HepG2 (cell line): Measurements from ENCODE around the gene IL32. TPM values are rescaled to one million over a fixed set of nuclear protein-coding genes. Genes with fewer than 3 reads are reported as not detected.

ENCODE experiments used
- EED ChIP-seq: sonication (generic); formaldehyde crosslinking; IDR thresholded peaks from 2 replicates; pipeline ENCODE4 v1.5.0; 2020; ENCODE audit warnings: mild to moderate bottlenecking, missing genetic modification reagents
- FOSL2 ChIP-seq: sonication (generic); formaldehyde crosslinking; IDR thresholded peaks from 2 replicates; pipeline ENCODE4 v1.4.0; 2020; ENCODE audit warnings: missing genetic modification reagents
- LBX2 ChIP-seq: sonication (generic); formaldehyde crosslinking; IDR thresholded peaks from 2 replicates; pipeline ENCODE4 v1.5.0; 2020; ENCODE audit warnings: missing genetic modification reagents, mild to moderate bottlenecking, borderline replicate concordance
- MBD4 ChIP-seq: IDR thresholded peaks from 2 replicates; pipeline ENCODE4 v1.6.1; 2012; ENCODE audit warnings: low read length, inconsistent platforms, borderline replicate concordance
- NR2C2 ChIP-seq: sonication (generic); formaldehyde crosslinking; IDR thresholded peaks from 2 replicates; pipeline ENCODE4 v1.4.0; 2020; ENCODE audit warnings: missing genetic modification reagents, mild to moderate bottlenecking, moderate library complexity, borderline replicate concordance
- RBFOX2 ChIP-seq: fragments of 200-400 bp; formaldehyde crosslinking; IDR thresholded peaks from 2 replicates; pipeline ENCODE4 v1.6.1; 2017; ENCODE audit warnings: low read depth, mild to moderate bottlenecking, low read length
- SKI ChIP-seq: fragments of 450-650 bp; IDR thresholded peaks from one replicate; pipeline ENCODE4 v1.6.1; 2018; ENCODE audit warnings: mild to moderate bottlenecking; ENCODE audit not compliant: partially characterized antibody
- SMAD1 ChIP-seq: sonication (generic); formaldehyde crosslinking; IDR thresholded peaks from 2 replicates; pipeline ENCODE4 v1.4.0; 2020; ENCODE audit warnings: missing genetic modification reagents, low read depth, mild to moderate bottlenecking, borderline replicate concordance
- ZEB1 ChIP-seq: IDR thresholded peaks from 2 replicates; pipeline ENCODE4 v1.6.1; 2012; ENCODE audit warnings: mild to moderate bottlenecking, low read depth, inconsistent platforms; ENCODE audit not compliant: insufficient replicate concordance
- ZNF160 ChIP-seq: sonication (generic); formaldehyde crosslinking; IDR thresholded peaks from 2 replicates; pipeline ENCODE4 v1.8.0; 2022; ENCODE audit warnings: mild to moderate bottlenecking, inconsistent platforms, missing genetic modification reagents
- ZNF280D ChIP-seq: sonication (generic); formaldehyde crosslinking; IDR thresholded peaks from 2 replicates; pipeline ENCODE4 v1.5.1; 2020; ENCODE audit warnings: mild to moderate bottlenecking, missing genetic modification reagents
- ZNF367 ChIP-seq: sonication (generic); formaldehyde crosslinking; IDR thresholded peaks from 2 replicates; pipeline ENCODE4 v1.4.0; 2020; ENCODE audit warnings: missing genetic modification reagents, borderline replicate concordance
- ZNF619 ChIP-seq: sonication (generic); formaldehyde crosslinking; IDR thresholded peaks from 2 replicates; pipeline ENCODE4 v1.4.0; 2020; ENCODE audit warnings: mild to moderate bottlenecking, missing genetic modification reagents
- polyA plus RNA-seq, 8 experiments: library from polyadenylated mRNA; depleted of rRNA in 3 of 8; stranded (reverse) in 7 of 8; unstranded in 1 of 8; fragments of >200 nt; fragmentation: Illumina TruSeq in 4 of 8; extraction: Trizol in 4 of 8; gene quantifications; 2 replicates each; pipeline versions ENCODE4 v1.2.1 to v1.2.3, GENCODE V29; 2011 to 2016; ENCODE audit warnings: low read depth in 4 of 8, missing spikeins in 1 of 8, mixed read lengths in 1 of 8; ENCODE audit not compliant: insufficient read depth in 1 of 8
- total RNA-seq, 5 experiments: library from RNA; depleted of rRNA; stranded (reverse); fragments of >200 nt; fragmentation: Illumina TruSeq; extraction: Trizol; gene quantifications; 2 replicates each; pipeline ENCODE4 v1.2.3, GENCODE V29; 2016; ENCODE audit warnings: low read depth in 1 of 5
- TF ChIP-seq, protein P1 (sequence below): sonication (generic); formaldehyde crosslinking; IDR thresholded peaks from 2 replicates; pipeline ENCODE4 v1.5.0; 2020; ENCODE audit warnings: mild to moderate bottlenecking, missing genetic modification reagents
- TF ChIP-seq, protein P2 (sequence below): sonication (generic); formaldehyde crosslinking; IDR thresholded peaks from 2 replicates; pipeline ENCODE4 v1.4.0; 2020; ENCODE audit warnings: missing genetic modification reagents, mild to moderate bottlenecking, borderline replicate concordance
- TF ChIP-seq, protein P3 (sequence below): sonication (generic); formaldehyde crosslinking; IDR thresholded peaks from 2 replicates; pipeline ENCODE4 v1.4.0; 2020; ENCODE audit warnings: missing genetic modification reagents

IL32 gene
- total and polyA plus RNA-seq, 2 of the 13 experiments (the other 11 are each of a cell fraction or from before 2014, with no cell fraction given), result 115 to 165 TPM

- 0 out of 2 replicates have a peak, but pooled peaks have one; percentile 14 for TF ChIP-seq ZNF280D (CRISPR knock-in tag)
- TF ChIP-seq ZNF367 (CRISPR knock-in tag), result peak; percentile 78; the same call in 1 of the 2 replicates
- TF ChIP-seq SMAD1 (CRISPR knock-in tag), result no peak
- TF ChIP-seq, protein P1, sequence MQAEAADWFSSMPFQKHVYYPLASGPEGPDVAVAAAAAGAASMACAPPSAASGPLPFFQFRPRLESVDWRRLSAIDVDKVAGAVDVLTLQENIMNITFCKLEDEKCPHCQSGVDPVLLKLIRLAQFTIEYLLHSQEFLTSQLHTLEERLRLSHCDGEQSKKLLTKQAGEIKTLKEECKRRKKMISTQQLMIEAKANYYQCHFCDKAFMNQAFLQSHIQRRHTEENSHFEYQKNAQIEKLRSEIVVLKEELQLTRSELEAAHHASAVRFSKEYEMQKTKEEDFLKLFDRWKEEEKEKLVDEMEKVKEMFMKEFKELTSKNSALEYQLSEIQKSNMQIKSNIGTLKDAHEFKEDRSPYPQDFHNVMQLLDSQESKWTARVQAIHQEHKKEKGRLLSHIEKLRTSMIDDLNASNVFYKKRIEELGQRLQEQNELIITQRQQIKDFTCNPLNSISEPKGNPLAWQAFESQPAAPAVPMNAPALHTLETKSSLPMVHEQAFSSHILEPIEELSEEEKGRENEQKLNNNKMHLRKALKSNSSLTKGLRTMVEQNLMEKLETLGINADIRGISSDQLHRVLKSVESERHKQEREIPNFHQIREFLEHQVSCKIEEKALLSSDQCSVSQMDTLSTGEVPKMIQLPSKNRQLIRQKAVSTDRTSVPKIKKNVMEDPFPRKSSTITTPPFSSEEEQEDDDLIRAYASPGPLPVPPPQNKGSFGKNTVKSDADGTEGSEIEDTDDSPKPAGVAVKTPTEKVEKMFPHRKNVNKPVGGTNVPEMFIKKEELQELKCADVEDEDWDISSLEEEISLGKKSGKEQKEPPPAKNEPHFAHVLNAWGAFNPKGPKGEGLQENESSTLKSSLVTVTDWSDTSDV (CRISPR knock-in tag), result 0 out of 2 replicates have a peak, but pooled peaks have one; percentile 24
- TF ChIP-seq, protein P2, sequence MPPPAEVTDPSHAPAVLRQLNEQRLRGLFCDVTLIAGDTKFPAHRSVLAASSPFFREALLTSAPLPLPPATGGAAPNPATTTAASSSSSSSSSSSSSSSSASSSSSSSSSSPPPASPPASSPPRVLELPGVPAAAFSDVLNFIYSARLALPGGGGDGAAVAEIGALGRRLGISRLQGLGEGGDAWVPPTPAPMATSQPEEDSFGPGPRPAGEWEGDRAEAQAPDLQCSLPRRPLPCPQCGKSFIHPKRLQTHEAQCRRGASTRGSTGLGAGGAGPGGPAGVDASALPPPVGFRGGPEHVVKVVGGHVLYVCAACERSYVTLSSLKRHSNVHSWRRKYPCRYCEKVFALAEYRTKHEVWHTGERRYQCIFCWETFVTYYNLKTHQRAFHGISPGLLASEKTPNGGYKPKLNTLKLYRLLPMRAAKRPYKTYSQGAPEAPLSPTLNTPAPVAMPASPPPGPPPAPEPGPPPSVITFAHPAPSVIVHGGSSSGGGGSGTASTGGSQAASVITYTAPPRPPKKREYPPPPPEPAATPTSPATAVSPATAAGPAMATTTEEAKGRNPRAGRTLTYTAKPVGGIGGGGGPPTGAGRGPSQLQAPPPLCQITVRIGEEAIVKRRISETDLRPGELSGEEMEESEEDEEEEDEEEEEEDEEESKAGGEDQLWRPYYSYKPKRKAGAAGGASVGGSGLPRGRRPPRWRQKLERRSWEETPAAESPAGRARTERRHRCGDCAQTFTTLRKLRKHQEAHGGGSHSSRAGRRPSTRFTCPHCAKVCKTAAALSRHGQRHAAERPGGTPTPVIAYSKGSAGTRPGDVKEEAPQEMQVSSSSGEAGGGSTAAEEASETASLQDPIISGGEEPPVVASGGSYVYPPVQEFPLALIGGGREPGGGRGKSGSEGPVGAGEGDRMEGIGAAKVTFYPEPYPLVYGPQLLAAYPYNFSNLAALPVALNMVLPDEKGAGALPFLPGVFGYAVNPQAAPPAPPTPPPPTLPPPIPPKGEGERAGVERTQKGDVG, result no peak
- peak; percentile 31; the same call in 1 of the 2 replicates for TF ChIP-seq LBX2 (CRISPR knock-in tag)
- peak; percentile 46 for TF ChIP-seq ZEB1
- 0 out of 2 replicates have a peak, but pooled peaks have one; percentile 36 for TF ChIP-seq NR2C2 (CRISPR knock-in tag)
- 0 out of 2 replicates have a peak, but pooled peaks have one; percentile 64 for TF ChIP-seq MBD4
- no peak for TF ChIP-seq EED
- TF ChIP-seq ZNF619 (CRISPR knock-in tag), result no peak
- 0 out of 2 replicates have a peak, but pooled peaks have one; percentile 21 for TF ChIP-seq RBFOX2
- TF ChIP-seq ZNF160 (CRISPR knock-in tag), result 0 out of 2 replicates have a peak, but pooled peaks have one; percentile 11
- TF ChIP-seq SKI, result no peak
- TF ChIP-seq, protein P3, sequence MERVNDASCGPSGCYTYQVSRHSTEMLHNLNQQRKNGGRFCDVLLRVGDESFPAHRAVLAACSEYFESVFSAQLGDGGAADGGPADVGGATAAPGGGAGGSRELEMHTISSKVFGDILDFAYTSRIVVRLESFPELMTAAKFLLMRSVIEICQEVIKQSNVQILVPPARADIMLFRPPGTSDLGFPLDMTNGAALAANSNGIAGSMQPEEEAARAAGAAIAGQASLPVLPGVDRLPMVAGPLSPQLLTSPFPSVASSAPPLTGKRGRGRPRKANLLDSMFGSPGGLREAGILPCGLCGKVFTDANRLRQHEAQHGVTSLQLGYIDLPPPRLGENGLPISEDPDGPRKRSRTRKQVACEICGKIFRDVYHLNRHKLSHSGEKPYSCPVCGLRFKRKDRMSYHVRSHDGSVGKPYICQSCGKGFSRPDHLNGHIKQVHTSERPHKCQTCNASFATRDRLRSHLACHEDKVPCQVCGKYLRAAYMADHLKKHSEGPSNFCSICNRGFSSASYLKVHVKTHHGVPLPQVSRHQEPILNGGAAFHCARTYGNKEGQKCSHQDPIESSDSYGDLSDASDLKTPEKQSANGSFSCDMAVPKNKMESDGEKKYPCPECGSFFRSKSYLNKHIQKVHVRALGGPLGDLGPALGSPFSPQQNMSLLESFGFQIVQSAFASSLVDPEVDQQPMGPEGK (CRISPR knock-in tag), result peak; percentile 29
- TF ChIP-seq FOSL2, result 0 out of 2 replicates have a peak, but pooled peaks have one; percentile 5
Observed at GRCh38 chr16:3022684-3023414, 42.6 kb upstream of the IL32 start (continued).
